HG03064 (cell line): ENCODE results near the gene HERC5.
"Not testable (repeated sequence)": the region's sequence is repeated elsewhere in the genome, so short reads cannot be mapped to it uniquely, and the experiment has no call there.

Experiments used
- ATAC-seq: cut with Tn5 transposase; IDR thresholded peaks from one replicate; pipeline ENCODE4 v1.9.1; 2021; ENCODE audit warnings: low read depth; ENCODE audit not compliant: unreplicated experiment

HERC5 gene

GRCh38 chr4:88447371-88448095 is 9.4 kb upstream of the HERC5 start:
- ATAC-seq, result no peak

- not testable (repeated sequence) for ATAC-seq
Observed at GRCh38 chr4:88448211-88448765, 8.6 kb upstream of the HERC5 start.

GRCh38 chr4:88448889-88449288 is 8.0 kb upstream of the HERC5 start:
- no peak for ATAC-seq

GRCh38 chr4:88449290-88449689 is 7.6 kb upstream of the HERC5 start:
- no peak for ATAC-seq

GRCh38 chr4:88451205-88451604 is 5.7 kb upstream of the HERC5 start:
- no peak for ATAC-seq

GRCh38 chr4:88452912-88453311 is 4.0 kb upstream of the HERC5 start:
- no peak for ATAC-seq

- ATAC-seq, result peak; percentile 40
Observed at GRCh38 chr4:88457307-88458103, 586 bp downstream of the HERC5 start.

- ATAC-seq, result no peak
Observed at GRCh38 chr4:88458104-88458740, 1.3 kb downstream of the HERC5 start.

GRCh38 chr4:88465653-88466192 is 8.8 kb downstream of the HERC5 start:
- ATAC-seq, result no peak

- no peak for ATAC-seq
Observed at GRCh38 chr4:88467392-88467791, 10.5 kb downstream of the HERC5 start.

GRCh38 chr4:88477229-88477860 is 20.4 kb downstream of the HERC5 start:
- ATAC-seq, result no peak

GRCh38 chr4:88478247-88478646 is 21.3 kb downstream of the HERC5 start:
- no peak for ATAC-seq

- ATAC-seq, result no peak
Observed at GRCh38 chr4:88481537-88481936, 24.6 kb downstream of the HERC5 start.

GRCh38 chr4:88489100-88489761 is 32.3 kb downstream of the HERC5 start:
- no peak for ATAC-seq

GRCh38 chr4:88497859-88498409 is 41.0 kb downstream of the HERC5 start:
- no peak for ATAC-seq

- ATAC-seq, result no peak
Observed at GRCh38 chr4:88503344-88503743, 46.4 kb downstream of the HERC5 start.

GRCh38 chr4:88511236-88511635 is 54.3 kb downstream of the HERC5 start:
- no peak for ATAC-seq

- ATAC-seq, result no peak
Observed at GRCh38 chr4:88514557-88515511, 57.9 kb downstream of the HERC5 start.

GRCh38 chr4:88516746-88517145 is 59.8 kb downstream of the HERC5 start:
- ATAC-seq, result no peak
